Ascending aorta (tissue), 2 donors: ENCODE data around the gene MYH9. TPM values are rescaled to one million over a fixed set of nuclear protein-coding genes. Genes with fewer than 3 reads are reported as not detected.
A peak's percentile ranks its signal among the peaks of the same experiment; 100 is the strongest.

ENCODE experiments used
- DNase-seq, 2 donors: peaks; one replicate each; pipeline ENCODE4 v3.0.0-alpha.2; 2019; ENCODE audit warnings: low spot score in 2 of 2
- H3K27ac ChIP-seq, 2 donors: fragments of 200-600 bp; sonication (generic); one replicate each; pipeline ENCODE4 v1.5.1; 2016 to 2017; ENCODE audit warnings: mild to moderate bottlenecking in 1 of 2
- H3K27me3 ChIP-seq: fragments of 200-600 bp; sonication (generic); one replicate; pipeline ENCODE4 v1.5.1; 2017
- H3K36me3 ChIP-seq, 2 donors: fragments of 200-600 bp; sonication (generic); one replicate each; pipeline ENCODE4 v1.5.1; 2016
- H3K4me1 ChIP-seq, 2 donors: fragments of 200-600 bp; sonication (generic); one replicate each; pipeline ENCODE4 v1.5.1; 2016 to 2017; ENCODE audit warnings: mild to moderate bottlenecking in 1 of 2
- H3K4me3 ChIP-seq, 2 donors: fragments of 200-600 bp; sonication (generic); one replicate each; pipeline ENCODE4 v1.5.1; 2016 to 2017; ENCODE audit warnings: mild to moderate bottlenecking in 1 of 2
- H3K9me3 ChIP-seq, 2 donors: fragments of 200-600 bp; sonication (generic); one replicate each; pipeline ENCODE4 v1.5.1; 2016
- intact Hi-C: fragments of 100-400 bp; cut with DNase I; formaldehyde crosslinking; loops from one replicate; pipeline ENCODE4 v1.15.1; 2023
- total RNA-seq: library from RNA; depleted of rRNA; stranded (reverse); fragments of >200 nt; gene quantifications from one replicate; pipeline ENCODE4 v1.1.0, GENCODE V29; 2016
- TF ChIP-seq, protein P1 (sequence below), 3 experiments: fragments of 200-600 bp in 2 of 3; fragments of 450-650 bp in 1 of 3; sonication (generic) in 2 of 3; IDR thresholded peaks; one replicate each; pipeline ENCODE4 v1.5.1; 2016 to 2019; ENCODE audit warnings: antibody characterized with exemption in 3 of 3, mild to moderate bottlenecking in 1 of 3, moderate library complexity in 1 of 3

The MYH9 gene
- total RNA-seq, 1 donor from 2014 or later: 1,114 TPM

DNA sequence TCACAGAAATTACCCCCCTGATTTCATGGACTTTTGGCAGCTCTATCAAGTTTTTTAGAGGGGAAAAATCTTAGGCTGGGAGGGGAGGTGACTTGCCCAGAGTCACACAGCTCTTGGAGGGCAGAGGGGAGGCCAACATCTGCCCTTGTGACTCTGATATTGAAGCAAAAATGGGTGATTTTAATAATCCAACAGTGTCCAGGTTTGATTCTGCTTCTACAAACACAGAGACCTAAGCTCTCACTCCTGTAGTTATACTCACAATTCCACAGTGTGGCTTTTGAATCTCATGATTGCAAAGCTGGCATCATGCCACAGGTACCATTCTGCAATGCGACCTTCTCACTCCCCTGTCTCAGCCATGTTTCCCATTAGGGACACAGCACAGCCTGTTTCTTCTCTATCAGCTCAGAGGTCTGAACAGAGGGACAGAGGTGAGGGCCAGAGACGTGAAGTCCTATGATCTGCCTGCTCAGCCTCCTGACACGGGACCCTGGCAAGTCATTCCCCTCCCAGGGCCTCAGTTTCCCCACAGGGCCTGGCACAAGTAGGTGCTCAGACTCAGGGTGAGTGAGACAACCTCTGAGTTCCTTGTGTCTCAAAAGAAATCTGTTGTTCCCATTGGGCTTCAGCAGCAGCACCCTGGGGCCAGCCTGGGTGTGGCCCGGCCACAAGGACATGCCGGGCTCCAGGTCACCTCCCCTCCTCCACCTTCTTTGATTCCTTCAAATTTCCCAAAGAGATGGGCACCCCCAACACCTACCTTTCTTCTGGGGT lies 149.2 kb downstream of the MYH9 start:
- Histone ChIP-seq H3K9me3 (no peaks in the 10 kb centered on the region), H3K27ac (peak overlapping the region; percentile 86 to 90), H3K4me1 (peaks cover 6 to 27% of the 10 kb centered on the region in 2 donors), H3K4me3 (peak overlapping the region; percentile 70 to 81), H3K36me3 (peaks cover 0 to 3% of the 10 kb centered on the region in 2 donors), H3K27me3 (no peaks in the 10 kb centered on the region)
- TF ChIP-seq, protein P1, sequence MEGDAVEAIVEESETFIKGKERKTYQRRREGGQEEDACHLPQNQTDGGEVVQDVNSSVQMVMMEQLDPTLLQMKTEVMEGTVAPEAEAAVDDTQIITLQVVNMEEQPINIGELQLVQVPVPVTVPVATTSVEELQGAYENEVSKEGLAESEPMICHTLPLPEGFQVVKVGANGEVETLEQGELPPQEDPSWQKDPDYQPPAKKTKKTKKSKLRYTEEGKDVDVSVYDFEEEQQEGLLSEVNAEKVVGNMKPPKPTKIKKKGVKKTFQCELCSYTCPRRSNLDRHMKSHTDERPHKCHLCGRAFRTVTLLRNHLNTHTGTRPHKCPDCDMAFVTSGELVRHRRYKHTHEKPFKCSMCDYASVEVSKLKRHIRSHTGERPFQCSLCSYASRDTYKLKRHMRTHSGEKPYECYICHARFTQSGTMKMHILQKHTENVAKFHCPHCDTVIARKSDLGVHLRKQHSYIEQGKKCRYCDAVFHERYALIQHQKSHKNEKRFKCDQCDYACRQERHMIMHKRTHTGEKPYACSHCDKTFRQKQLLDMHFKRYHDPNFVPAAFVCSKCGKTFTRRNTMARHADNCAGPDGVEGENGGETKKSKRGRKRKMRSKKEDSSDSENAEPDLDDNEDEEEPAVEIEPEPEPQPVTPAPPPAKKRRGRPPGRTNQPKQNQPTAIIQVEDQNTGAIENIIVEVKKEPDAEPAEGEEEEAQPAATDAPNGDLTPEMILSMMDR (IDR thresholded peaks at IDR 0.05): no peak
- intact Hi-C loops: loop anchor here (1.0 to 5.0 kb wide), 3 partner anchors 15 to 82 kb away; partner anchors contain the start of gene APOL1
- DNase-seq: no peak

- TF ChIP-seq, protein P1 (IDR thresholded peaks at IDR 0.05): no peak
- intact Hi-C loops: loop anchor here (2.0 to 5.0 kb wide), 2 partner anchors 40 to 81 kb away; no protein-coding TSS in a partner anchor
- Histone ChIP-seq H3K9me3 (no peaks in the 10 kb centered on the region), H3K27me3 (no peaks in the 10 kb centered on the region), H3K4me1 (peaks cover 6 to 26% of the 10 kb centered on the region in 2 donors), H3K27ac (peak overlapping the region; percentile 86 to 90), H3K36me3 (peaks cover 6 to 8% of the 10 kb centered on the region in 2 donors), H3K4me3 (peak overlapping the region; percentile 70 to 81)
- no peak for DNase-seq
These were observed 150.1 kb downstream of the MYH9 start for GRCh38 chr22:36237462-36238372.

GRCh38 chr22:36236388-36237319 lies 151.1 kb downstream of the MYH9 start:
- Histone ChIP-seq H3K27ac (no peak overlapping the region), H3K4me3 (peak overlapping the region; percentile 70 to 81), H3K4me1 (peaks cover 6 to 26% of the 10 kb centered on the region in 2 donors), H3K36me3 (peaks cover 15 to 19% of the 10 kb centered on the region in 2 donors), H3K9me3 (no peaks in the 10 kb centered on the region), H3K27me3 (no peaks in the 10 kb centered on the region)
- TF ChIP-seq, protein P1 (IDR thresholded peaks at IDR 0.05): no peak
- DNase-seq: no peak
- intact Hi-C loops: loop anchor here (5.0 kb wide), 1 partner anchor 39 kb away; no protein-coding TSS in a partner anchor

GRCh38 chr22:36235585-36235984 lies 152.2 kb downstream of the MYH9 start:
- TF ChIP-seq, protein P1 (IDR thresholded peaks at IDR 0.05): no peak
- Histone ChIP-seq H3K4me1 (peaks cover 6 to 26% of the 10 kb centered on the region in 2 donors), H3K27me3 (no peaks in the 10 kb centered on the region), H3K27ac (no peak overlapping the region), H3K9me3 (no peaks in the 10 kb centered on the region), H3K36me3 (peaks cover 25 to 27% of the 10 kb centered on the region in 2 donors), H3K4me3 (no peak overlapping the region)
- DNase-seq: no peak
- intact Hi-C loops: loop anchor here (5.0 kb wide), 1 partner anchor 38 kb away; no protein-coding TSS in a partner anchor
